GM18498 (cell line): Measurements from ENCODE around the gene TBCC.

Experiments used
- ATAC-seq: cut with Tn5 transposase; IDR thresholded peaks from one replicate; pipeline ENCODE4 v1.9.1; 2021; ENCODE audit warnings: mild to moderate bottlenecking, moderate library complexity; ENCODE audit not compliant: unreplicated experiment

The TBCC gene

DNA sequence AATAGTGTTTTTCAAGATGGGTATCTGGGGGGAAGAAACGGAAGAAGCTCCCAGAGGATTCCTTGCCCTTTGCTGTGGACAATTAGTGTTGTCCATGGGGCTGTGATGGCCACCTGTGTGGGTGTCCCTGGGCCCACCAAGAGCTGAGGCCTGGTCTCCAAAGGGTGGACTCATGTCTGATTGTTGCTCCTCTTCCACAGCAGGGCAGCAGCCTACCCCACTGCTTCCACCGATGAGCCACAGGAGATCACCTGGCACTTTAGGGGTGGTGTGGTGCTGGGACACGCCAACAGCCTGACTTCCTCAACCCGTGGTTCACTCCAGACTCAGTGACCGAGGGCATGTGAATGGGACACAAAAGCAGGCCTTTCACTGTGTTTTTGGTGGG is 48.6 kb downstream of the TBCC start:
- ATAC-seq, result no peak

DNA sequence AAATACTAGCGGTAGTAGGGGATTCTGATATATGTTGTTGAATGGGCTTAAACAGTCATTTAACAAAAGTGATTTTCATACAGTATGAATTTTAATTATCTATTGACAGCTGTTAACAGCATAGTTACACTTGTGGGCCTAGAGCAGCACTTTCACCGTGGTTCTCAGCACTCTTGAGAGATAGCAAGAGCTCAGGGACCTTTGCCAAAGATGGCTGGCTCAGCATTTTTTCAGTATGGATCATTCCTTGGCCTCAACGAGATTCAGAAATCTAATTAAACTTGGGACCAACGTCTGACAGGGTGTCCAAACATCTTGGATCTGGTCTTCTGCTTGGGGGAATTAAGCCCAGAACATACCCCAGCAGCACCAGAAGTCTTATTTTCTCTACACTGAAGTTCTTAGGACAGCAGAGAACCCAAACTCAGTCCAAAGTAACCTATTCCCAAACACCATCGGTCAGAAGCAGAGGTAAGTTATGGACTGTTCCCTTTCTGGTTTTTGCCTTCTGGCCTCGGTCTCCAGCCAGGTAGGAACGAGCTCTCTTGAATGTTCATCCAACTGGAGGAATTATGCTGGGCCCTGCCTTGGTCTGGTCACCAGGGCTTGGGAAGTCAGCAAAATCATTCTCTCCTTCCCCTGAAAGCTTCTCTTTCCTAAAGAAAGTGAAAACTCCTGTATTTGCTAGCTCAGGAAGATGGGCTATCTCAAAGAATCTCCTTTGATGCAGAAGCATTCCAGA is 49.2 kb downstream of the TBCC start:
- no peak for ATAC-seq

DNA sequence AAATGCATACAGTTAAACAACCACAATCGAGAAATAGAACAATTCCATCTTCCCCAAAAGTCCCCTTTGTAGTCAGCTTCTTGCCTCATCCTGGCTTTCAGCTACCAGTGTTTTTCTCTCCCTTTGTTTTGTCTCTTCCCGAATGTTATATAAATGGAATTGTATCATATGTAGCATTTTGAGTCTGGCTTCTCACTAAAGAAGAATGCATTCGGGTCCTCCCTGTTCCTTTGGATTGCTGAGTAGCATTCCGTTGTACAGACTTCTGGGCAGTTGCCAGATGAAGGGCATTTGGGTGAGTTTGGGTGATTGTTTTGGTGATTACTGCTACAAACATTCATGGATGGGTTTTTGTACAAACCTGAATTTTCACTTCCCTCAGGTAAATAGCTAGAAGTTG is 51.3 kb downstream of the TBCC start:
- ATAC-seq, result no peak
